Measurements from ENCODE around the gene C1orf185. TPM values are rescaled to one million over a fixed set of nuclear protein-coding genes. Genes with fewer than 3 reads are reported as not detected.
"Not testable (repeated sequence)": the region's sequence is repeated elsewhere in the genome, so short reads cannot be mapped to it uniquely, and the experiment has no call there.

Gene C1orf185
- total RNA-seq, 2 experiments from 2014 or later: not detected

- Mint-ChIP-seq H3K4me3 (no peak overlapping the region), H3K36me3 (no peaks in the 10 kb centered on the region), H3K27ac (no peak overlapping the region), H3K27me3 (peaks cover 47% of the 10 kb centered on the region), H3K4me1 (peaks cover 5% of the 10 kb centered on the region), H3K9me3 (ENCODE audit: low read depth) (no peaks in the 10 kb centered on the region)
- no peak for ATAC-seq
- CTCF ChIA-PET: no interaction called here
- DNase-seq: no peak
Measured at GRCh38 chr1:51097171-51097570, 4.9 kb upstream of the C1orf185 start.

GRCh38 chr1:51100264-51100880 lies 1.7 kb upstream of the C1orf185 start:
- DNase-seq (no peak), ATAC-seq (no peak)
- peaks cover 32% of the 10 kb centered on the region for H3K27me3 Mint-ChIP-seq
- no peak overlapping the region for H3K27ac Mint-ChIP-seq
- H3K9me3 Mint-ChIP-seq (ENCODE audit: low read depth): no peaks in the 10 kb centered on the region
- CTCF ChIA-PET: interaction anchor here (0.7 kb wide), 1 partner anchor 1827 kb away, joined by 3 read pairs; no protein-coding TSS in a partner anchor
- peaks cover 5% of the 10 kb centered on the region for H3K4me1 Mint-ChIP-seq
- no peaks in the 10 kb centered on the region for H3K36me3 Mint-ChIP-seq
- no peak overlapping the region for H3K4me3 Mint-ChIP-seq

DNA sequence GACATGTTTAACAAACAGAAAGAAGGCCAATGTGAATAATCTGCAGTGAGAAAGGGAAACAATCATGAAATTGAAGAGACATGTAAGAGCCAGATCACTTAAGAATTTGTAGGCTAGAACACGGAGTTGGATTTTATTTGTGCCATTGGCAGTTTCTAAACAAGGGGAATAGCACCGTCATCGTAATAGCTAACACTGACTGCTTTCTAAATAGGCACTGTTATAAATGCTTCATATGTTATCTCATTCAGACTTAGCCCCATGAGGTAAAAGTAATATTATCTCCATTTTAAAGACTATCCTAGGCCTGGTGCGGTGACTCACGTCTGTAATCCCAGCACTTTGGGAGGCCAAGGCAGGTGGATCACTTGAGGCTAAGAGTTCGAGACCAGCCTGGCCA lies 12.1 kb downstream of the C1orf185 start:
- Mint-ChIP-seq H3K4me3 (no peak overlapping the region), H3K27ac (no peak overlapping the region), H3K9me3 (ENCODE audit: low read depth) (no peaks in the 10 kb centered on the region), H3K27me3 (peaks cover 25% of the 10 kb centered on the region), H3K4me1 (no peaks in the 10 kb centered on the region), H3K36me3 (no peaks in the 10 kb centered on the region)
- no peak for DNase-seq
- CTCF ChIA-PET: no interaction called here
- ATAC-seq: no peak

DNA sequence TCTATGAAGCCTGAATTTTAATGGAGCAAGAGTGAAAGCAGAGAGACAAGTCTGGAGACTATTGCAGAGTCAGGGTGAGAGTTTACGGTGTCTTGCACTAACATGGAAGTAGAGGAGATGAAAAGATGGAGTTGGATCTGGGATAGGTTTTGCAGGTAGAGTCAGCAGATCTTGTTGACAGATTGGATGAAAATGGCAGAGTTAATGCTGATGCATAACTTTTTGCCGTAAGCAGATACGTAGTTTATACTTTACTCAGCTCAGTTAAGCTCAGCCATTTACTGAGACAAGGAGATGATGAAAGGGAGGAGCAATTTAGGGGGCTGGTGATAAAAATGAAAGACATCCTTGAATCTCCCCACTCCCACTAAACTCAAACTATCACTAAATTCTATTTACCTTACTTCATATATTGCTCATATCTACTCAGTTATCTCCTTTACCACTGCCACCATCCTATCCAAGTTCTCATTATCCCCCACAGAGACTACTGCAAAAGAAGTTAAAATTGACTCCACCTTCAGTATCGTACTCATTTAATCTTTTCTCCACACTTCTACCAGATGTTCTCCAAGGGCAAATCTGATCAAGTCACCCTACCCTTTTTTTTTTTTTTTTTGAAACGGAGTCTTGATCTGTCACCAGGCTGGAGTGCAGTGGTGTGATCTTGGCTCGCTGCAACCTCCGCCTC lies 13.8 kb downstream of the C1orf185 start:
- Mint-ChIP-seq H3K27me3 (peaks cover 28% of the 10 kb centered on the region), H3K4me3 (no peak overlapping the region), H3K36me3 (no peaks in the 10 kb centered on the region), H3K27ac (no peak overlapping the region), H3K4me1 (no peaks in the 10 kb centered on the region), H3K9me3 (ENCODE audit: low read depth) (no peaks in the 10 kb centered on the region)
- CTCF ChIA-PET: interaction anchor here (0.7 kb wide), 1 partner anchor 285 kb away, joined by 3 read pairs; no protein-coding TSS in a partner anchor
- ATAC-seq: no peak
- DNase-seq: no peak

GRCh38 chr1:51119331-51119730 lies 17.3 kb downstream of the C1orf185 start:
- CTCF ChIA-PET: interaction anchor here (1.3 kb wide), 1 partner anchor 70 kb away, joined by 5 read pairs; no protein-coding TSS in a partner anchor
- Mint-ChIP-seq H3K36me3 (no peaks in the 10 kb centered on the region), H3K27ac (no peak overlapping the region)

DNA sequence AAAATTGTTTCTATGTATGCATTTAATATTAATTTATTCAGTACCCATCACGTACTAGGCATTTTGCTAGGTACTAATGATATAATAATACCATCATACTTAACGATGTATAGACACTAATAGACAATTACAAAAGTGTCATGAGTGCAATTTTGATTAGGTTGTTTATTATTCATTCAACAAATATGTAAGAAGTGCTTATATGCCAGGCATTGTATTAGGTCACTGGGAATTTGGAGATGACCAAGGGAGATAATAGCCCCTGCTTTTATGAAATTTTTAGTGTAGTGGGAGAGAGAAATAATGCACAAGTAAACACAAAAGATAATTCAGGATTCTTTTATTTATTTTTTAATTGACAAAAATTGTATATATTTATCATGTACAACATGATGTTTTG lies 18.6 kb downstream of the C1orf185 start:
- Mint-ChIP-seq H3K9me3 (ENCODE audit: low read depth) (no peaks in the 10 kb centered on the region), H3K36me3 (no peaks in the 10 kb centered on the region), H3K4me3 (no peak overlapping the region), H3K27ac (no peak overlapping the region), H3K27me3 (peaks cover 34% of the 10 kb centered on the region), H3K4me1 (no peaks in the 10 kb centered on the region)
- CTCF ChIA-PET: no interaction called here
- no peak for DNase-seq
- no peak for ATAC-seq

More at GRCh38 chr1:51119331-51119730, 17.3 kb downstream of the C1orf185 start:
- DNase-seq: no peak
- peaks cover 35% of the 10 kb centered on the region for H3K27me3 Mint-ChIP-seq
- H3K4me3 Mint-ChIP-seq: no peak overlapping the region
- no peak for ATAC-seq
- no peaks in the 10 kb centered on the region for H3K4me1 Mint-ChIP-seq
- no peaks in the 10 kb centered on the region for H3K9me3 Mint-ChIP-seq (ENCODE audit: low read depth)

DNA sequence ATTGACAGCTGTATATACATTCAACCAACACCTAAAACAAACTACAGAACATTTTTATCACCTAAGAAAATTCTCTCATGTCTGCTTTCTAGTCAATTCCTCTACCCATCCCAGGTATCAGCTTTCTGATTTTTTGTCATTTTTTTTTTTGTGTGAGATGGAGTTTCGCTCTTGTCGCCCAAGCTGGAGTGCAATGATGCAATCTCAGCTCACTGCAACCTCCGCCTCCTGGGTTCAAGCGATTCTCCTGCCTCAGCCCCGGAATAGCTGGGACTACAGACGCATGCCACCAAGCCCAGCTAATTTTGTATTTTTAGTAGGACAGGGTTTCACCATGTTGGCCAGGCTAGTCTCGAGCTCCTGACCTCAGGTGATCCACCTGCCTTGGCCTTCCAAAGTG lies 25.1 kb downstream of the C1orf185 start:
- H3K4me3 Mint-ChIP-seq; H3K4me1 Mint-ChIP-seq; ATAC-seq; DNase-seq; H3K27ac Mint-ChIP-seq; CTCF ChIA-PET; H3K9me3 Mint-ChIP-seq (ENCODE audit: low read depth); H3K36me3 Mint-ChIP-seq: not testable (repeated sequence)
- H3K27me3 Mint-ChIP-seq: peaks cover 36% of the 10 kb centered on the region

DNA sequence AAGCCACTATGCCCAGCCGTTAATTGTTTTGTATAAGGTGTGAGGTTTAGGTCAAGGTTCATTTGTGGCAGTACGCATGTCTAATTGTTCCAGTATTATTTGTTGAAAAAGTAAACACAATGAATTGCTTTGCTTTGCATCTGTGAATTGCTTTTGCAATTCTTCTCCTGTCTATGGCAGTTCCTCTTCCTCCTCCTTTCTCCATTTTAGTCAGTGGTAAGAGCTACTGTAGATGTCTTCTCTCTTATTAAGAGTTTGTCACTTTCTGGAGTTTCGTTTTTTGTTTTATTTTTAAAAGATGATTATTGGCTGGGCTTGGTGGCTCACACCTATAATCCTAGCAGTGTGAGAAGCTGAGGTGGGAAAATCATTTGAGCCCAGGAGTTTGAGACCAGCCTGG lies 29.2 kb downstream of the C1orf185 start:
- Mint-ChIP-seq H3K4me3 (no peak overlapping the region), H3K9me3 (ENCODE audit: low read depth) (peaks cover 16% of the 10 kb centered on the region), H3K36me3 (peaks cover 4% of the 10 kb centered on the region), H3K27ac (no peak overlapping the region), H3K27me3 (peaks cover 55% of the 10 kb centered on the region), H3K4me1 (no peaks in the 10 kb centered on the region)
- CTCF ChIA-PET: no interaction called here
- no peak for ATAC-seq
- DNase-seq: no peak

- Mint-ChIP-seq H3K27me3 (peaks cover 59% of the 10 kb centered on the region), H3K4me1 (no peaks in the 10 kb centered on the region), H3K9me3 (ENCODE audit: low read depth) (peaks cover 16% of the 10 kb centered on the region), H3K27ac (no peak overlapping the region), H3K36me3 (peaks cover 4% of the 10 kb centered on the region), H3K4me3 (no peak overlapping the region)
- CTCF ChIA-PET: no interaction called here
- no peak for ATAC-seq
- DNase-seq: no peak
Measured at GRCh38 chr1:51133045-51133444, 31.0 kb downstream of the C1orf185 start.

- DNase-seq, H3K4me1 Mint-ChIP-seq, ATAC-seq, H3K36me3 Mint-ChIP-seq, CTCF ChIA-PET, H3K4me3 Mint-ChIP-seq, H3K27ac Mint-ChIP-seq: not testable (repeated sequence)
- Mint-ChIP-seq H3K27me3 (peaks cover 45% of the 10 kb centered on the region), H3K9me3 (ENCODE audit: low read depth) (peaks cover 12% of the 10 kb centered on the region)
Measured at GRCh38 chr1:51137696-51138095, 35.7 kb downstream of the C1orf185 start.

DNA sequence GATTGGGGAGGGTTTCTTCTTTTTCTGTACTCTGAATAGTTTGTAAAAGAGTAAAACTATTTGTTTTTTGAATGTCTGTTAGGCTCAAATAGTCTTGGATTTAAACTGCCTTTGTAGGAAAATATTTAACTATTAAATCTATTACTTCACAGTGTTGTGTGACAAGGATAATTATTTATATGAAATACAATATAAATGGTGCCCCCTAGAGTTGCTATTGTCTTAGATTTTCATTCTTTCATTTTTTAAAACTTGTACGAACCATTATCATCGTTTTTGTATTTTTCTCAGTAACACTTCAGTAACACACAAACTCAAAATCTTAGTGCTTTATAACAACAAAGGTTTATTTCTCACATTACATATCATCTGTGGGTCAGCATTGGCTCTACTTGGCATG lies 37.4 kb downstream of the C1orf185 start:
- peaks cover 37% of the 10 kb centered on the region for H3K27me3 Mint-ChIP-seq
- no peak for ATAC-seq
- no peaks in the 10 kb centered on the region for H3K9me3 Mint-ChIP-seq (ENCODE audit: low read depth)
- H3K27ac Mint-ChIP-seq: no peak overlapping the region
- no peaks in the 10 kb centered on the region for H3K36me3 Mint-ChIP-seq
- no peak overlapping the region for H3K4me3 Mint-ChIP-seq
- no peak for DNase-seq
- H3K4me1 Mint-ChIP-seq: no peaks in the 10 kb centered on the region
- CTCF ChIA-PET: interaction anchor here (1.0 kb wide), 1 partner anchor 50 kb away, joined by 3 read pairs; no protein-coding TSS in a partner anchor

DNA sequence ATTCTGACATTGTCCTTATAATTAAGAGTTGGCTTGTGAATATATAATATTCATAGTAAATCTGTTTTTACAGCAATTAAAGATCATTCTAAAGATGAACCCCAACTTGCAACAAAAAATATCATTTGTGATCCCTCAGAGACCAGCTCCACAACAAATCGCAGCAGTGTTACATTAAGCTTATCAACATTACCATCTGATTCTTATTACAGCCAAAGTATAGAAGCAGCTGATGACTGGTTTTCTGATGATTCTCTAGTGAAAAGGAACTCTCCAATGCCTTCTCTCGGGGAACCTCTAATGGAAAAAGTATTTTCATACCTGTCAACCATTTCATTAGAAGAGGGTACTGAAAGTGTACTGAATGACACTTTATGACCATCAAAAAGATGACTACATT lies 45.4 kb downstream of the C1orf185 start:
- H3K27ac Mint-ChIP-seq: no peak overlapping the region
- no peaks in the 10 kb centered on the region for H3K4me1 Mint-ChIP-seq
- H3K27me3 Mint-ChIP-seq: peaks cover 22% of the 10 kb centered on the region
- no peaks in the 10 kb centered on the region for H3K9me3 Mint-ChIP-seq (ENCODE audit: low read depth)
- H3K36me3 Mint-ChIP-seq: no peaks in the 10 kb centered on the region
- CTCF ChIA-PET: interaction anchor here (0.9 kb wide), 1 partner anchor 44 kb away, joined by 3 read pairs; no protein-coding TSS in a partner anchor
- no peak overlapping the region for H3K4me3 Mint-ChIP-seq
- ATAC-seq (no peak), DNase-seq (no peak)

DNA sequence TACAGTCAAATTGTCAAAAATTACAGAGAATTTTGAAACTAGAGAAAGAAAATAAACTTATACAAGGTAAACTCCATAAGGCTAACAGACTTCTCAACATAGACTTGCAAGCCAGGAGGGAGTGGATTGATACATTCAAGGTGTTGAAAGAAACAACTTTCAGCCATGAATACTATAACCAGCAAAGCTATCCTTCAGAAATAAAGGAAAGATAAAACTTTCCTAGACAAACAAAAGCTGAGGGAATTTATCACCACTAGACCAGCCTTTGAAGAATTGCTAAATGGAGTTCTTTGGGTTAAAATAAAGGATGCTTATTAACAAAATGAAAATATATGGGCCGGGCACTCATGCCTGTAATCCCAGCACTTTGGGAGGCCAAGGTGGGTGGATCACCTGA lies 52.7 kb downstream of the C1orf185 start:
- CTCF ChIA-PET: no interaction called here
- DNase-seq (no peak), ATAC-seq (no peak)
- peaks cover 12% of the 10 kb centered on the region for H3K27me3 Mint-ChIP-seq
- no peak overlapping the region for H3K27ac Mint-ChIP-seq
- H3K36me3 Mint-ChIP-seq: no peaks in the 10 kb centered on the region
- H3K4me3 Mint-ChIP-seq: no peak overlapping the region
- peaks cover 6% of the 10 kb centered on the region for H3K9me3 Mint-ChIP-seq (ENCODE audit: low read depth)
- no peaks in the 10 kb centered on the region for H3K4me1 Mint-ChIP-seq

GRCh38 chr1:51156752-51157151 lies 54.7 kb downstream of the C1orf185 start:
- Mint-ChIP-seq H3K36me3 (no peaks in the 10 kb centered on the region), H3K4me3 (no peak overlapping the region), H3K4me1 (no peaks in the 10 kb centered on the region), H3K27ac (no peak overlapping the region), H3K9me3 (ENCODE audit: low read depth) (peaks cover 6% of the 10 kb centered on the region), H3K27me3 (peaks cover 20% of the 10 kb centered on the region)
- no peak for DNase-seq
- ATAC-seq: no peak
- CTCF ChIA-PET: no interaction called here

All from activated CD8-positive, alpha-beta memory T cell treated with anti-CD3 and anti-CD28 coated beads, Interleukin-2, amount 10 ng/mL, durations not matched to agents 7 days and 5 days (primary cell).